ENCODE data around the gene ATG101. TPM values are rescaled to one million over a fixed set of nuclear protein-coding genes. Genes with fewer than 3 reads are reported as not detected.
A peak's percentile ranks its signal among the peaks of the same experiment; 100 is the strongest.

ATG101 gene
- total RNA-seq, 1 experiment from 2014 or later = 64.9 TPM

GRCh38 chr12:52082988-52083637 lies 13.3 kb downstream of the ATG101 start:
- intact Hi-C loops (cut with micrococcal nuclease; ENCODE audit: unreplicated experiment) = loop anchor here (1.0 kb wide), 1 partner anchor 58 kb away; no protein-coding TSS in a partner anchor
- CTCF ChIA-PET = interaction anchor here (0.6 to 3.7 kb wide), 7 partner anchors 11 to 104 kb away, joined by 3 to 47 read pairs (median 4); partner anchors contain the start of gene NR4A1
- TF ChIP-seq CTCF (IDR thresholded peaks at IDR 0.05) = peak; percentile 99
- no peak for TF ChIP-seq TCF7L2 (IDR thresholded peaks at IDR 0.05; ENCODE audit: low read depth, low read length)
- BruUV-seq (replicated peaks) = no TSS peak
- peaks cover 7% of the 10 kb centered on the region; the same call in 1 of the 2 replicates for H3K4me1 ChIP-seq (ENCODE audit: control insufficient read depth, insufficient read depth, low read length)
- POLR2A ChIA-PET = no interaction called here
- no peaks in the 10 kb centered on the region for H3K27me3 ChIP-seq (ENCODE audit: control insufficient read depth, insufficient read depth, low read length)
- DNase-seq (ENCODE audit: low read depth, low spot score) = peak; percentile 45
- H3K4me3 ChIP-seq (ENCODE audit: low read depth in 2 of 2, low read length in 2 of 2) = no peak overlapping the region
- H3K27ac ChIP-seq (ENCODE audit: low read length) = no peak overlapping the region
- in situ Hi-C loops (cut with HindIII; ENCODE audit: low pct_unique_long_range_greater_than_20kb, low sequenced_read_pairs) = no loop called here
- no peaks in the 10 kb centered on the region for H3K36me3 ChIP-seq (ENCODE audit: control insufficient read depth, insufficient read depth, low read length)
- H3K9me3 ChIP-seq (ENCODE audit: control insufficient read depth, insufficient read depth, low read depth, low read length) = no peaks in the 10 kb centered on the region
- peak; percentile 69 for ATAC-seq

GRCh38 chr12:52083638-52083996 lies 13.8 kb downstream of the ATG101 start:
- POLR2A ChIA-PET = no interaction called here
- no peaks in the 10 kb centered on the region for H3K27me3 ChIP-seq (ENCODE audit: control insufficient read depth, insufficient read depth, low read length)
- in situ Hi-C loops (cut with HindIII; ENCODE audit: low pct_unique_long_range_greater_than_20kb, low sequenced_read_pairs) (no loop called here), intact Hi-C loops (cut with micrococcal nuclease; ENCODE audit: unreplicated experiment) (loop anchor here (1.0 kb wide), 1 partner anchor 58 kb away; no protein-coding TSS in a partner anchor)
- ATAC-seq = no peak
- CTCF ChIA-PET = interaction anchor here (1.1 to 3.7 kb wide), 5 partner anchors 22 to 79 kb away, joined by 3 to 47 read pairs (median 4); partner anchors contain the start of gene NR4A1
- H3K4me1 ChIP-seq (ENCODE audit: control insufficient read depth, insufficient read depth, low read length) = peaks cover 7% of the 10 kb centered on the region; the same call in 1 of the 2 replicates
- no peaks in the 10 kb centered on the region for H3K9me3 ChIP-seq (ENCODE audit: control insufficient read depth, insufficient read depth, low read depth, low read length)
- H3K4me3 ChIP-seq (ENCODE audit: low read depth in 2 of 2, low read length in 2 of 2) = no peak overlapping the region
- no peaks in the 10 kb centered on the region for H3K36me3 ChIP-seq (ENCODE audit: control insufficient read depth, insufficient read depth, low read length)
- DNase-seq (ENCODE audit: low read depth, low spot score) = no peak
- H3K27ac ChIP-seq (ENCODE audit: low read length) = no peak overlapping the region
- BruUV-seq (replicated peaks) = no TSS peak
- TF ChIP-seq CTCF (IDR thresholded peaks at IDR 0.05) (no peak; the same call in 1 of the 2 replicates), SIN3A (IDR thresholded peaks at IDR 0.05; ENCODE audit: borderline replicate concordance, insufficient read depth, low read depth, low read length) (no peak), TCF7L2 (IDR thresholded peaks at IDR 0.05; ENCODE audit: low read depth, low read length) (no peak), POLR2AphosphoS5 (IDR thresholded peaks at IDR 0.05; ENCODE audit: low read depth, low read length) (no peak)
- TF ChIP-seq, protein P1, sequence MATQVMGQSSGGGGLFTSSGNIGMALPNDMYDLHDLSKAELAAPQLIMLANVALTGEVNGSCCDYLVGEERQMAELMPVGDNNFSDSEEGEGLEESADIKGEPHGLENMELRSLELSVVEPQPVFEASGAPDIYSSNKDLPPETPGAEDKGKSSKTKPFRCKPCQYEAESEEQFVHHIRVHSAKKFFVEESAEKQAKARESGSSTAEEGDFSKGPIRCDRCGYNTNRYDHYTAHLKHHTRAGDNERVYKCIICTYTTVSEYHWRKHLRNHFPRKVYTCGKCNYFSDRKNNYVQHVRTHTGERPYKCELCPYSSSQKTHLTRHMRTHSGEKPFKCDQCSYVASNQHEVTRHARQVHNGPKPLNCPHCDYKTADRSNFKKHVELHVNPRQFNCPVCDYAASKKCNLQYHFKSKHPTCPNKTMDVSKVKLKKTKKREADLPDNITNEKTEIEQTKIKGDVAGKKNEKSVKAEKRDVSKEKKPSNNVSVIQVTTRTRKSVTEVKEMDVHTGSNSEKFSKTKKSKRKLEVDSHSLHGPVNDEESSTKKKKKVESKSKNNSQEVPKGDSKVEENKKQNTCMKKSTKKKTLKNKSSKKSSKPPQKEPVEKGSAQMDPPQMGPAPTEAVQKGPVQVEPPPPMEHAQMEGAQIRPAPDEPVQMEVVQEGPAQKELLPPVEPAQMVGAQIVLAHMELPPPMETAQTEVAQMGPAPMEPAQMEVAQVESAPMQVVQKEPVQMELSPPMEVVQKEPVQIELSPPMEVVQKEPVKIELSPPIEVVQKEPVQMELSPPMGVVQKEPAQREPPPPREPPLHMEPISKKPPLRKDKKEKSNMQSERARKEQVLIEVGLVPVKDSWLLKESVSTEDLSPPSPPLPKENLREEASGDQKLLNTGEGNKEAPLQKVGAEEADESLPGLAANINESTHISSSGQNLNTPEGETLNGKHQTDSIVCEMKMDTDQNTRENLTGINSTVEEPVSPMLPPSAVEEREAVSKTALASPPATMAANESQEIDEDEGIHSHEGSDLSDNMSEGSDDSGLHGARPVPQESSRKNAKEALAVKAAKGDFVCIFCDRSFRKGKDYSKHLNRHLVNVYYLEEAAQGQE (IDR thresholded peaks at IDR 0.05; ENCODE audit: insufficient read depth in 1 of 2, low read depth in 2 of 2, low read length in 1 of 2) = no peak
